GM12878 (cell line): ENCODE measurements around the gene FHL1.

Source experiments
- CTCF ChIP-seq, 3 experiments: IDR thresholded peaks in 2 of 3; conservative IDR thresholded peaks in 1 of 3; 2 replicates each; pipeline ENCODE4 v1.5.1; 2011; ENCODE audit warnings: low read depth in 3 of 3, low read length in 3 of 3, mild to moderate bottlenecking in 3 of 3, control low read depth in 2 of 3, moderate library complexity in 2 of 3, inconsistent platforms in 1 of 3, mixed read lengths in 1 of 3; ENCODE audit not compliant: control insufficient read depth in 2 of 3, insufficient read depth in 1 of 3; ENCODE audit errors: extremely low read depth in 1 of 3
- IRF3 ChIP-seq: fragments of 450-650 bp; IDR thresholded peaks from 2 replicates; pipeline ENCODE4 v1.6.1; 2014; ENCODE audit warnings: mild to moderate bottlenecking
- NFYB ChIP-seq: IDR thresholded peaks from 2 replicates; pipeline ENCODE4 v1.6.1; 2011; ENCODE audit warnings: low read depth, mild to moderate bottlenecking, low read length, improper control_type of control experiment, moderate library complexity; ENCODE audit not compliant: insufficient read depth
- PBX3 ChIP-seq: IDR thresholded peaks from 2 replicates; pipeline ENCODE4 v1.6.1; 2011; ENCODE audit warnings: mild to moderate bottlenecking, low read depth, low read length, moderate library complexity; ENCODE audit not compliant: insufficient replicate concordance
- POLR2A ChIP-seq: IDR thresholded peaks from 2 replicates; pipeline ENCODE4 v1.6.1; 2011; ENCODE audit warnings: low read depth, mild to moderate bottlenecking, low read length
- RCOR1 ChIP-seq: conservative IDR thresholded peaks from 2 replicates; pipeline ENCODE4 v1.6.1; 2012; ENCODE audit warnings: low read depth, low read length, improper control_type of control experiment
- SMC3 ChIP-seq: IDR thresholded peaks from 2 replicates; pipeline ENCODE4 v1.6.1; 2011; ENCODE audit warnings: low read length, improper control_type of control experiment, borderline replicate concordance
- SP1 ChIP-seq: IDR thresholded peaks from one replicate; pipeline ENCODE4 v1.6.1; 2011; ENCODE audit warnings: low read depth, low read length
- USF1 ChIP-seq: IDR thresholded peaks from 2 replicates; pipeline ENCODE4 v1.6.1; 2011; ENCODE audit warnings: borderline replicate concordance, low read depth, mild to moderate bottlenecking, moderate library complexity, mixed read lengths, low read length; ENCODE audit not compliant: insufficient read depth; ENCODE audit errors: extremely low read length
- YY1 ChIP-seq: IDR thresholded peaks from 2 replicates; pipeline ENCODE4 v1.6.1; 2011; ENCODE audit warnings: low read depth, mild to moderate bottlenecking, low read length

GRCh38 chrX:136186023-136186413, 38.7 kb downstream of the FHL1 start:
- TF ChIP-seq NFYB, result no peak
- TF ChIP-seq PBX3, result no peak
- TF ChIP-seq SMC3, result no peak
- TF ChIP-seq SP1, result no peak
- TF ChIP-seq IRF3, result no peak
- TF ChIP-seq USF1, result no peak
- TF ChIP-seq RCOR1, result no peak
- TF ChIP-seq YY1, result no peak
- no peak for TF ChIP-seq CTCF (IDR thresholded peaks at IDR 0.05 in 2 of 3, conservative IDR thresholded peaks at IDR 0.05 in 1 of 3; ENCODE audit: control insufficient read depth in 2 of 3, extremely low read depth in 1 of 3, insufficient read depth in 1 of 3, low read depth in 3 of 3, low read length in 3 of 3)
- TF ChIP-seq POLR2A, result no peak
